ENCODE results near the gene RAB3B. TPM values are rescaled to one million over a fixed set of nuclear protein-coding genes. Genes with fewer than 3 reads are reported as not detected.
"Not testable (repeated sequence)": the region's sequence is repeated elsewhere in the genome, so short reads cannot be mapped to it uniquely, and the experiment has no call there.

RAB3B gene
- total RNA-seq, 1 donor from 2014 or later, result 20.4 TPM

GRCh38 chr1:51875836-51876235 is 114.7 kb downstream of the RAB3B start:
- Mint-ChIP-seq H3K9me3 (no peaks in the 10 kb centered on the region), H3K4me1 (peaks cover 23% of the 10 kb centered on the region), H3K27me3 (ENCODE audit: insufficient read depth, low read depth) (no peaks in the 10 kb centered on the region), H3K4me3 (peak overlapping the region; percentile 57), H3K36me3 (peaks cover 11% of the 10 kb centered on the region), H3K27ac (no peak overlapping the region)
- peaks cover 16% of the 10 kb centered on the region for H3K4me1 ChIP-seq
- no peaks in the 10 kb centered on the region for H3K9me3 ChIP-seq (ENCODE audit: low read depth)
- DNase-seq (ENCODE audit: low spot score), result no peak
- peaks cover 11% of the 10 kb centered on the region for H3F3A ChIP-seq (ENCODE audit: low read depth)
- H3K27ac ChIP-seq, result no peak overlapping the region
- no peak overlapping the region for H3K9ac ChIP-seq
- TF ChIP-seq EZH2phosphoT487 (IDR thresholded peaks at IDR 0.05) (no peak), CTCF (IDR thresholded peaks at IDR 0.05) (no peak), EZH2 (IDR thresholded peaks at IDR 0.05) (no peak)
- H3K27me3 ChIP-seq, result no peaks in the 10 kb centered on the region
- peak overlapping the region; percentile 82 for H3K4me2 ChIP-seq
- peak overlapping the region; percentile 86 for H3K4me3 ChIP-seq
- H2AFZ ChIP-seq (replicated peaks), result no peak overlapping the region
- no peaks in the 10 kb centered on the region for H3K36me3 ChIP-seq
- H3K79me2 ChIP-seq (ENCODE audit: low read depth), result peaks cover 77% of the 10 kb centered on the region
- H4K20me1 ChIP-seq (ENCODE audit: low read depth), result peaks cover 11% of the 10 kb centered on the region

GRCh38 chr1:51875291-51875772 is 115.2 kb downstream of the RAB3B start:
- no peak for DNase-seq (ENCODE audit: low spot score)
- no peaks in the 10 kb centered on the region for H3K9me3 ChIP-seq (ENCODE audit: low read depth)
- Mint-ChIP-seq H3K4me1 (peaks cover 23% of the 10 kb centered on the region), H3K36me3 (peaks cover 11% of the 10 kb centered on the region), H3K27ac (no peak overlapping the region), H3K9me3 (no peaks in the 10 kb centered on the region), H3K4me3 (peak overlapping the region; percentile 33), H3K27me3 (ENCODE audit: insufficient read depth, low read depth) (no peaks in the 10 kb centered on the region)
- no peak overlapping the region for H2AFZ ChIP-seq (replicated peaks)
- TF ChIP-seq EZH2phosphoT487 (IDR thresholded peaks at IDR 0.05), result no peak
- no peak for TF ChIP-seq CTCF (IDR thresholded peaks at IDR 0.05)
- TF ChIP-seq EZH2 (IDR thresholded peaks at IDR 0.05), result no peak
- H3K27ac ChIP-seq, result no peak overlapping the region
- peaks cover 16% of the 10 kb centered on the region for H3K4me1 ChIP-seq
- no peaks in the 10 kb centered on the region for H3K27me3 ChIP-seq
- H3K9ac ChIP-seq, result no peak overlapping the region
- no peaks in the 10 kb centered on the region for H3K36me3 ChIP-seq
- peak overlapping the region; percentile 82 for H3K4me2 ChIP-seq
- H3F3A ChIP-seq (ENCODE audit: low read depth), result peaks cover 11% of the 10 kb centered on the region
- no peak overlapping the region for H3K4me3 ChIP-seq
- peaks cover 82% of the 10 kb centered on the region for H3K79me2 ChIP-seq (ENCODE audit: low read depth)
- peaks cover 15% of the 10 kb centered on the region for H4K20me1 ChIP-seq (ENCODE audit: low read depth)

- DNase-seq (ENCODE audit: low spot score); H3K9me3 Mint-ChIP-seq: not testable (repeated sequence)
- peaks cover 22% of the 10 kb centered on the region for H4K20me1 ChIP-seq (ENCODE audit: low read depth)
Measured at GRCh38 chr1:51873270-51873669, 117.2 kb downstream of the RAB3B start.

GRCh38 chr1:51871351-51871975 is 119.0 kb downstream of the RAB3B start:
- Mint-ChIP-seq H3K27me3 (ENCODE audit: insufficient read depth, low read depth) (no peaks in the 10 kb centered on the region), H3K9me3 (no peaks in the 10 kb centered on the region), H3K36me3 (peaks cover 11% of the 10 kb centered on the region), H3K4me3 (no peak overlapping the region), H3K27ac (peak overlapping the region; percentile 18), H3K4me1 (peaks cover 13% of the 10 kb centered on the region)
- Histone ChIP-seq H3K4me1 (peaks cover 13% of the 10 kb centered on the region), H3K4me2 (no peak overlapping the region), H2AFZ (replicated peaks) (no peak overlapping the region), H3K36me3 (no peaks in the 10 kb centered on the region), H3K9ac (no peak overlapping the region), H3K9me3 (ENCODE audit: low read depth) (no peaks in the 10 kb centered on the region), H3F3A (ENCODE audit: low read depth) (no peaks in the 10 kb centered on the region), H3K27ac (no peak overlapping the region), H3K79me2 (ENCODE audit: low read depth) (peaks cover 98% of the 10 kb centered on the region), H3K27me3 (no peaks in the 10 kb centered on the region), H3K4me3 (no peak overlapping the region), H4K20me1 (ENCODE audit: low read depth) (peaks cover 30% of the 10 kb centered on the region)
- no peak for TF ChIP-seq EZH2phosphoT487 (IDR thresholded peaks at IDR 0.05)
- no peak for TF ChIP-seq EZH2 (IDR thresholded peaks at IDR 0.05)
- TF ChIP-seq CTCF (IDR thresholded peaks at IDR 0.05), result no peak
- DNase-seq (ENCODE audit: low spot score), result no peak

More at GRCh38 chr1:51873270-51873669, 117.2 kb downstream of the RAB3B start:
- H3K4me2 ChIP-seq; H3K4me3 ChIP-seq; H3K27ac Mint-ChIP-seq; H3K9ac ChIP-seq; H2AFZ ChIP-seq (replicated peaks); H3K27me3 ChIP-seq; H3K36me3 ChIP-seq; H3K27ac ChIP-seq; H3F3A ChIP-seq (ENCODE audit: low read depth); H3K4me3 Mint-ChIP-seq; H3K27me3 Mint-ChIP-seq (ENCODE audit: insufficient read depth, low read depth); H3K9me3 ChIP-seq (ENCODE audit: low read depth): not testable (repeated sequence)
- peaks cover 11% of the 10 kb centered on the region for H3K36me3 Mint-ChIP-seq
- H3K4me1 Mint-ChIP-seq, result peaks cover 23% of the 10 kb centered on the region
- H3K79me2 ChIP-seq (ENCODE audit: low read depth), result peaks cover 100% of the 10 kb centered on the region
- peaks cover 16% of the 10 kb centered on the region for H3K4me1 ChIP-seq
